Hepatocyte (in vitro differentiated cells): ENCODE results near the gene PRSS36. TPM values are rescaled to one million over a fixed set of nuclear protein-coding genes. Genes with fewer than 3 reads are reported as not detected.

Experiments used
- DNase-seq: peaks from one replicate; pipeline ENCODE4 v3.0.0-alpha.2; 2016; ENCODE audit warnings: low spot score
- H2AFZ ChIP-seq: fragments of 200-600 bp; sonication (generic); 2 replicates; pipeline ENCODE4 v1.6.0; 2016; ENCODE audit warnings: antibody characterized with exemption, mild to moderate bottlenecking
- H3K27ac ChIP-seq: fragments of 200-600 bp; sonication (generic); 2 replicates; pipeline ENCODE4 v1.5.1; 2016; ENCODE audit warnings: mild to moderate bottlenecking
- H3K27me3 ChIP-seq: fragments of 200-600 bp; sonication (generic); 2 replicates; pipeline ENCODE4 v1.6.1; 2016
- H3K36me3 ChIP-seq: fragments of 200-600 bp; sonication (generic); replicated peaks from 2 replicates; pipeline ENCODE4 v1.5.1; 2016; ENCODE audit warnings: low read depth; ENCODE audit not compliant: insufficient read depth
- H3K4me1 ChIP-seq: fragments of 200-600 bp; sonication (generic); 2 replicates; pipeline ENCODE4 v1.5.1; 2016; ENCODE audit warnings: mild to moderate bottlenecking, moderate library complexity; ENCODE audit not compliant: insufficient read depth
- H3K4me2 ChIP-seq: fragments of 200-600 bp; sonication (generic); 2 replicates; pipeline ENCODE4 v1.6.0; 2016
- H3K4me3 ChIP-seq: fragments of 200-600 bp; sonication (generic); 2 replicates; pipeline ENCODE4 v1.5.1; 2016; ENCODE audit warnings: mild to moderate bottlenecking
- H3K79me2 ChIP-seq: fragments of 200-600 bp; sonication (generic); 2 replicates; pipeline ENCODE4 v1.6.0; 2017; ENCODE audit warnings: mild to moderate bottlenecking
- H3K9me2 ChIP-seq: fragments of 200-600 bp; sonication (generic); replicated peaks from 2 replicates; pipeline ENCODE4 v1.6.0; 2017; ENCODE audit warnings: mild to moderate bottlenecking; ENCODE audit not compliant: insufficient read depth
- H3K9me3 ChIP-seq: fragments of 200-600 bp; sonication (generic); 2 replicates; pipeline ENCODE4 v1.5.1; 2016; ENCODE audit warnings: low read depth, mild to moderate bottlenecking
- H4K20me1 ChIP-seq: fragments of 200-600 bp; sonication (generic); 2 replicates; pipeline ENCODE4 v1.6.0; 2016; ENCODE audit warnings: mild to moderate bottlenecking; ENCODE audit not compliant: insufficient read depth, poor library complexity, severe bottlenecking
- CTCF ChIP-seq: fragments of 200-600 bp; sonication (generic); IDR thresholded peaks from 2 replicates; pipeline ENCODE4 v1.5.1; 2016; ENCODE audit warnings: antibody characterized with exemption, mild to moderate bottlenecking; ENCODE audit not compliant: poor library complexity
- EZH2 ChIP-seq: fragments of 200-600 bp; sonication (generic); IDR thresholded peaks from 2 replicates; pipeline ENCODE4 v1.6.1; 2016; ENCODE audit warnings: antibody characterized with exemption, mild to moderate bottlenecking, borderline replicate concordance
- EZH2phosphoT487 ChIP-seq: fragments of 200-600 bp; sonication (generic); IDR thresholded peaks from one replicate; pipeline ENCODE4 v1.6.1; 2018; ENCODE audit warnings: antibody characterized with exemption, mild to moderate bottlenecking, low read depth, moderate library complexity; ENCODE audit not compliant: unreplicated experiment, severe bottlenecking
- WGBS: methylation state at CpG from one replicate; pipeline ENCODE4 v1.1.6; 2016; ENCODE audit warnings: low lambda C conversion rate; ENCODE audit errors: missing lambda C conversion rate; 5-methylcytosine and 5-hydroxymethylcytosine counted together
- polyA plus RNA-seq: library from polyadenylated mRNA; unstranded; fragments of >200 nt; fragmentation: Nextera tagmentation; extraction: Ambion mirVana; gene quantifications from 2 replicates; pipeline ENCODE4 v1.2.1, GENCODE V29; 2016
- small RNA-seq: library from RNA; depleted of rRNA; stranded (forward); fragments of <200 nt; gene quantifications from one replicate; pipeline ENCODE3, GENCODE V24; 2014
- total RNA-seq: library from RNA; depleted of rRNA; stranded (reverse); fragments of >200 nt; gene quantifications from 2 replicates; pipeline ENCODE4 v1.2.3, GENCODE V29; 2014

PRSS36 gene
- total and polyA plus RNA-seq, 2 experiments from 2014 or later = 0.63 to 1.4 TPM

GRCh38 chr16:31089199-31089598, 60.7 kb downstream of the PRSS36 start:
- Histone ChIP-seq H3K27ac (no peak overlapping the region), H3K4me3 (no peak overlapping the region), H3K9me3 (no peaks in the 10 kb centered on the region), H4K20me1 (no peaks in the 10 kb centered on the region), H2AFZ (no peak overlapping the region), H3K36me3 (no peaks in the 10 kb centered on the region), H3K27me3 (no peaks in the 10 kb centered on the region), H3K4me2 (no peak overlapping the region), H3K4me1 (no peaks in the 10 kb centered on the region), H3K79me2 (peaks cover 14% of the 10 kb centered on the region), H3K9me2 (no peaks in the 10 kb centered on the region)
- TF ChIP-seq EZH2 (no peak), CTCF (no peak), EZH2phosphoT487 (no peak)
- DNase-seq = no peak
- 97% methylated on average over 8 of the region's 8 CpGs for WGBS

Small RNA genes within 50 kb of the gene (small RNA-seq; reads per million reads assigned to genes)
- gene AC009088.4 (not detected), gene NDUFA3P6 (not detected)

Other genes with a start within 250 kb of the PRSS36 start
- 15.6 and 19.4 TPM in 2 replicates for gene FBXL19, start 226.5 kb downstream of the PRSS36 start, total RNA-seq
- 2.1 and 3.6 TPM in 2 replicates for gene FBXL19, start 226.5 kb downstream of the PRSS36 start, polyA plus RNA-seq
- gene ORAI3, start 201.0 kb downstream of the PRSS36 start, total RNA-seq = 42.4 and 52.5 TPM in 2 replicates
- gene ORAI3, start 201.0 kb downstream of the PRSS36 start, polyA plus RNA-seq = 54.0 and 56.9 TPM in 2 replicates
- gene SETD1A, start 192.3 kb downstream of the PRSS36 start, total RNA-seq = 1.8 and 2.7 TPM in 2 replicates
- gene SETD1A, start 192.3 kb downstream of the PRSS36 start, polyA plus RNA-seq = 2.2 and 2.3 TPM in 2 replicates
- gene HSD3B7, start 164.9 kb downstream of the PRSS36 start, total RNA-seq = 17.5 and 18.1 TPM in 2 replicates
- 16.7 and 20.8 TPM in 2 replicates for gene HSD3B7, start 164.9 kb downstream of the PRSS36 start, polyA plus RNA-seq
- gene STX1B, start 139.4 kb downstream of the PRSS36 start, total RNA-seq = 0.87 and 1.6 TPM in 2 replicates
- 2.0 and 2.7 TPM in 2 replicates for gene STX1B, start 139.4 kb downstream of the PRSS36 start, polyA plus RNA-seq
- 23.2 and 25.9 TPM in 2 replicates for gene STX4, start 116.5 kb downstream of the PRSS36 start, total RNA-seq
- 72.4 and 90.4 TPM in 2 replicates for gene STX4, start 116.5 kb downstream of the PRSS36 start, polyA plus RNA-seq
- 6.9 and 8.1 TPM in 2 replicates for gene ZNF668, start 75.8 kb downstream of the PRSS36 start, total RNA-seq
- 12.4 and 13.0 TPM in 2 replicates for gene ZNF668, start 75.8 kb downstream of the PRSS36 start, polyA plus RNA-seq
- gene ZNF646, start 75.6 kb downstream of the PRSS36 start, total RNA-seq = 6.2 and 9.1 TPM in 2 replicates
- 3.1 and 4.8 TPM in 2 replicates for gene ZNF646, start 75.6 kb downstream of the PRSS36 start, polyA plus RNA-seq
- 1.5 and 2.2 TPM in 2 replicates for gene PRSS53, start 61.1 kb downstream of the PRSS36 start, total RNA-seq
- 0.39 and 0.66 TPM in 2 replicates for gene PRSS53, start 61.1 kb downstream of the PRSS36 start, polyA plus RNA-seq
- gene VKORC1, start 55.3 kb downstream of the PRSS36 start, total RNA-seq = 105 and 128 TPM in 2 replicates
- gene VKORC1, start 55.3 kb downstream of the PRSS36 start, polyA plus RNA-seq = 195 and 228 TPM in 2 replicates
- gene BCKDK, start 41.7 kb downstream of the PRSS36 start, total RNA-seq = 27.3 and 30.9 TPM in 2 replicates
- gene BCKDK, start 41.7 kb downstream of the PRSS36 start, polyA plus RNA-seq = 62.1 and 75.2 TPM in 2 replicates
- gene KAT8, start 32.4 kb downstream of the PRSS36 start, total RNA-seq = 44.2 and 53.4 TPM in 2 replicates
- gene KAT8, start 32.4 kb downstream of the PRSS36 start, polyA plus RNA-seq = 33.9 and 34.8 TPM in 2 replicates
- gene PRSS8, start 14.3 kb downstream of the PRSS36 start, total RNA-seq = 155 and 192 TPM in 2 replicates
- 297 and 320 TPM in 2 replicates for gene PRSS8, start 14.3 kb downstream of the PRSS36 start, polyA plus RNA-seq
- gene FUS, start 30.1 kb upstream of the PRSS36 start, total RNA-seq = 39.7 and 47.4 TPM in 2 replicates
- gene FUS, start 30.1 kb upstream of the PRSS36 start, polyA plus RNA-seq = 327 and 345 TPM in 2 replicates
- gene PYCARD, start 52.7 kb upstream of the PRSS36 start, total RNA-seq = 9.4 and 15.1 TPM in 2 replicates
- 13.8 and 16.1 TPM in 2 replicates for gene PYCARD, start 52.7 kb upstream of the PRSS36 start, polyA plus RNA-seq
- 0.04 TPM in 1 of 2 replicates, not detected in the other for gene TRIM72, start 64.1 kb upstream of the PRSS36 start, total RNA-seq
- gene TRIM72, start 64.1 kb upstream of the PRSS36 start, polyA plus RNA-seq = not detected in 2 replicates
- not detected in 2 replicates for gene PYDC1, start 67.1 kb upstream of the PRSS36 start, total RNA-seq
- gene PYDC1, start 67.1 kb upstream of the PRSS36 start, polyA plus RNA-seq = not detected in 2 replicates
- gene ITGAM, start 109.9 kb upstream of the PRSS36 start, total RNA-seq = 0.32 and 2.5 TPM in 2 replicates
- gene ITGAM, start 109.9 kb upstream of the PRSS36 start, polyA plus RNA-seq = not detected in 2 replicates
- 0.52 and 0.60 TPM in 2 replicates for gene ITGAX, start 205.1 kb upstream of the PRSS36 start, total RNA-seq
- 0.43 and 0.50 TPM in 2 replicates for gene ITGAX, start 205.1 kb upstream of the PRSS36 start, polyA plus RNA-seq
- gene ITGAD, start 243.3 kb upstream of the PRSS36 start, total RNA-seq = not detected in 2 replicates
- not detected in 2 replicates for gene ITGAD, start 243.3 kb upstream of the PRSS36 start, polyA plus RNA-seq